Measurements from ENCODE around the gene MROH9.

- TF ChIP-seq CTCF (IDR thresholded peaks at IDR 0.05) (no peak), CHD2 (IDR thresholded peaks at IDR 0.05; ENCODE audit: low read length, partially characterized antibody) (no peak), JUND (IDR thresholded peaks at IDR 0.05) (no peak)
Measured at GRCh38 chr1:171087896-171088295, 152.6 kb downstream of the MROH9 start.

All from SK-N-SH (cell line).